ENCODE results near the gene HOXA3.

DNA sequence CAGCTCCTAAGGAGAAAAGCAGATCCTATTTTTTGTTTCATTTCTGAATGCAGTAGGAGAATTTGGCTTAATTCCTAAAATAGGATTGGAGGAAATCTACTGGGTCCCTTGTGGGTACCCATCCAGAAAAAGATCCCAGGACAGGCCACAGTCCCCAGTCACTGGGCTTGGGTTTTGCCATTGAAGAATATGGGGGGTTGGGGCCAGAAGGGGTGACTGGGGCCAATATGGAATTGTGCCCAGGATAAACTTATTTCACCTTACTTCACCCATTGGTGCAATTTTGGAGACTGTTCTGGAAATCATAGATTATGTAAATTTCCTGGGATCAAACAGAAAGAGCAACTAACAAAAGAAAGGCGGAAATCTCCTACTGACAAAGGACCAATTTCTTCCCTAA, 13.9 kb downstream of the HOXA3 start:
- TF ChIP-seq, protein P1, sequence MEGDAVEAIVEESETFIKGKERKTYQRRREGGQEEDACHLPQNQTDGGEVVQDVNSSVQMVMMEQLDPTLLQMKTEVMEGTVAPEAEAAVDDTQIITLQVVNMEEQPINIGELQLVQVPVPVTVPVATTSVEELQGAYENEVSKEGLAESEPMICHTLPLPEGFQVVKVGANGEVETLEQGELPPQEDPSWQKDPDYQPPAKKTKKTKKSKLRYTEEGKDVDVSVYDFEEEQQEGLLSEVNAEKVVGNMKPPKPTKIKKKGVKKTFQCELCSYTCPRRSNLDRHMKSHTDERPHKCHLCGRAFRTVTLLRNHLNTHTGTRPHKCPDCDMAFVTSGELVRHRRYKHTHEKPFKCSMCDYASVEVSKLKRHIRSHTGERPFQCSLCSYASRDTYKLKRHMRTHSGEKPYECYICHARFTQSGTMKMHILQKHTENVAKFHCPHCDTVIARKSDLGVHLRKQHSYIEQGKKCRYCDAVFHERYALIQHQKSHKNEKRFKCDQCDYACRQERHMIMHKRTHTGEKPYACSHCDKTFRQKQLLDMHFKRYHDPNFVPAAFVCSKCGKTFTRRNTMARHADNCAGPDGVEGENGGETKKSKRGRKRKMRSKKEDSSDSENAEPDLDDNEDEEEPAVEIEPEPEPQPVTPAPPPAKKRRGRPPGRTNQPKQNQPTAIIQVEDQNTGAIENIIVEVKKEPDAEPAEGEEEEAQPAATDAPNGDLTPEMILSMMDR (IDR thresholded peaks at IDR 0.05), result no peak
- no peak for TF ChIP-seq POLR2A (IDR thresholded peaks at IDR 0.05; ENCODE audit: low read depth)
- TF ChIP-seq EP300 (IDR thresholded peaks at IDR 0.05), result no peak

All from esophagus muscularis mucosa (tissue), 4 donors.